ENCODE measurements around the gene MRPL18.

DNA sequence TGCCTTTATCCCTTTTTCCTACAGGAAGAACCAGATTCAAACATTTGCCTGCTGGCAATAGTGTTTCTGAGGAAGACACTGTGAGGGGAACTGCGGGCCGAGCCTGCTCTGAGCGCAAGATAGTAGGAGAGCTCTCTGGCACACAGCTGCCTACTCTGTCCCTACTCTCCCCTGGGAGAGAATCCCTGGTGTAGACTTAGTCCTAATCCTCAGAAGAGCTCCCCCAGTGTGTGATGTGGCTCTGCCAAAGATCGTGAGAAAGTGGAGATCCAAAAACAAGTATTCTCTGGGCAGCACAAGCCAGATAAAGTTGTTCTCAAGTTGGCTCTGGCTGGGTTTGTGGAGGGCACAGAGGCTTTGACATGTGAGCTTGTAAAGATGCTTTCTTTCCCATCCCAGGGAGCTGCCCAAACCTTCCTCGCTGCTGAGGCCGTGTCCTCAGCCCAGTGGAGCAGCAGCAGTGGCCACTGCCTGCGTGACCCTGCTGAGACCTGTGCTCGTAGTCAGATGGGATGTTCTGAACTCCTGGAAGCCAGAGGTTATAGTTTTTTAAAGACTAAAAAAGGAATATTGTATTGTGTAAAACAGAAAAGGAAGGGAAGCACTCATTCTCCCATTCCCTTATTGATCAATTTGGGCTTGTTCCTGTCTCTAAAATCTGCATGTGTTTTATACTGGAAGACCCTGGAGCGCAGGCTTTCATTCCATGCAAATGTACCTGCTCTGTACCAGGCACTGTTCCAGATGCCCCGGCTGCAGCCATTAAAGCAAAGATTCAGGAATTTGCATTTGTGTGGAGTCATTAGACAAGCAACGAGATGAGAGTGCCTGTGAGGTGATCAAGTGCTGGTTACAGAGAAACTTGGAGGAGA is 40.5 kb downstream of the MRPL18 start:
- TF ChIP-seq, protein P1, sequence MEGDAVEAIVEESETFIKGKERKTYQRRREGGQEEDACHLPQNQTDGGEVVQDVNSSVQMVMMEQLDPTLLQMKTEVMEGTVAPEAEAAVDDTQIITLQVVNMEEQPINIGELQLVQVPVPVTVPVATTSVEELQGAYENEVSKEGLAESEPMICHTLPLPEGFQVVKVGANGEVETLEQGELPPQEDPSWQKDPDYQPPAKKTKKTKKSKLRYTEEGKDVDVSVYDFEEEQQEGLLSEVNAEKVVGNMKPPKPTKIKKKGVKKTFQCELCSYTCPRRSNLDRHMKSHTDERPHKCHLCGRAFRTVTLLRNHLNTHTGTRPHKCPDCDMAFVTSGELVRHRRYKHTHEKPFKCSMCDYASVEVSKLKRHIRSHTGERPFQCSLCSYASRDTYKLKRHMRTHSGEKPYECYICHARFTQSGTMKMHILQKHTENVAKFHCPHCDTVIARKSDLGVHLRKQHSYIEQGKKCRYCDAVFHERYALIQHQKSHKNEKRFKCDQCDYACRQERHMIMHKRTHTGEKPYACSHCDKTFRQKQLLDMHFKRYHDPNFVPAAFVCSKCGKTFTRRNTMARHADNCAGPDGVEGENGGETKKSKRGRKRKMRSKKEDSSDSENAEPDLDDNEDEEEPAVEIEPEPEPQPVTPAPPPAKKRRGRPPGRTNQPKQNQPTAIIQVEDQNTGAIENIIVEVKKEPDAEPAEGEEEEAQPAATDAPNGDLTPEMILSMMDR (IDR thresholded peaks at IDR 0.05; ENCODE audit: low read depth, low read length): no peak
- TF ChIP-seq EZH2phosphoT487 (IDR thresholded peaks at IDR 0.05; ENCODE audit: low read depth): no peak
